GF-D8 (cell line): Measurements from ENCODE around the gene MLXIPL.
"Not testable (repeated sequence)": the region's sequence is repeated elsewhere in the genome, so short reads cannot be mapped to it uniquely, and the experiment has no call there.

Experiments
- DNase-seq: peaks from one replicate; lab custom pipeline; 2025; lab: John Stamatoyannopoulos, UW

MLXIPL gene

DNA sequence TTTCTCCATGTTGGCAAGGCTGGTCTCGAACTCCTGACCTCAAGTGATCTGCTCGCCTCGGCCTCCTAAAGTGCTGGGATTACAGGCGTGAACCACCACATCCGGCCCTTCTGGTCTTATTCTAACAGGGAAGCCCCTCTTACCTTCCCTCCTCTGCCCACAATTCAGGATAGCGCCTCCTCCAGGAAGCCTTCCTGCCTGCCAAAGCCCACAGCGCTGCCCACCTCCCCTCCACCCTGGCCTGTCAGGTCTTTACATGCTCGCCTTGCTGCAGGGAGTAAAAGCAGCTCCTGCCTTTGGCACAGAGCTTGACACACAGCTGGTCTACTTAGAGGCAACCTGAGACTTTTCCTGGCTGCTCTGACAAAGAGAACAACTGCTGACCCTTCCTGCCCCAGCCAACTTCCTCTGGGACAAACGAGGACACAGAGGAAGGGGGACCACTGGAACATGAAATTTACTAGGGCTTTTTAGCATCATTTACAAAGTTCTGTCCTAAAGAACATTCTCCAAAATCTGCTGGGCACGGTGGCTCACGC lies 13.2 kb downstream of the MLXIPL start:
- DNase-seq: no peak

DNA sequence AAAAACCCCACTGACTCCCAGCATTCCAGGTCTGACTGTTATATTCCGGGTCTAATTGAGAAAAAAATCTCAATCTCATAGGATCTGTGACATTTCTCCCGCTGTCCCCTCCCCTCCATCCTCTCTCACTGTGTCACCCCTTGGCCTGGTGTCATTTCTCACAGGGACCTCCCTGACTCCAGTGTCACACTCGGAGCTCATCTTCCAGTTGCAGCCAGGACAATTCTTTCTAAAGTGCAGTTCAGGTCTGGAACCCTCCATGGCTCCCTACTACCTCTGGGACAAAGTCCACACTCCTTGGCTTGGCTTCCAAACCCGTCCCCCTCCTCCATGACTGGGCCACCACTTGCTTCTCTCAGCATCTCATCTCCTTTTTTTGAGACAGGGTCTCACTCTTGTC lies 14.2 kb downstream of the MLXIPL start:
- DNase-seq: no peak

DNA sequence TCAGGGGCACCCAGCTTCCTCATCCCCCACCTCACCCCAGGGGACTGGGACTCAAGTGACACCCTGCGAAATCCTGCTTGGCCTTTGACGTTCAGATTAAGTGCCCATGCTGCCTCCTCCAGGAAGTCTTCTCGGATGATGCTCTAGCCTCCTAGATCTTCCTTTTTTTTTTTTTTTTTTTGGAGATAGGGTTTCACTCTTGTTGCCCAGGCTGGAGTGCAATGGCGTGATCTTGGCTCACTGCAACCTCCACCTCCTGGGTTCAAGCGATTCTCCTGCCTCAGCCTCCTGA lies 16.7 kb downstream of the MLXIPL start:
- not testable (repeated sequence) for DNase-seq

DNA sequence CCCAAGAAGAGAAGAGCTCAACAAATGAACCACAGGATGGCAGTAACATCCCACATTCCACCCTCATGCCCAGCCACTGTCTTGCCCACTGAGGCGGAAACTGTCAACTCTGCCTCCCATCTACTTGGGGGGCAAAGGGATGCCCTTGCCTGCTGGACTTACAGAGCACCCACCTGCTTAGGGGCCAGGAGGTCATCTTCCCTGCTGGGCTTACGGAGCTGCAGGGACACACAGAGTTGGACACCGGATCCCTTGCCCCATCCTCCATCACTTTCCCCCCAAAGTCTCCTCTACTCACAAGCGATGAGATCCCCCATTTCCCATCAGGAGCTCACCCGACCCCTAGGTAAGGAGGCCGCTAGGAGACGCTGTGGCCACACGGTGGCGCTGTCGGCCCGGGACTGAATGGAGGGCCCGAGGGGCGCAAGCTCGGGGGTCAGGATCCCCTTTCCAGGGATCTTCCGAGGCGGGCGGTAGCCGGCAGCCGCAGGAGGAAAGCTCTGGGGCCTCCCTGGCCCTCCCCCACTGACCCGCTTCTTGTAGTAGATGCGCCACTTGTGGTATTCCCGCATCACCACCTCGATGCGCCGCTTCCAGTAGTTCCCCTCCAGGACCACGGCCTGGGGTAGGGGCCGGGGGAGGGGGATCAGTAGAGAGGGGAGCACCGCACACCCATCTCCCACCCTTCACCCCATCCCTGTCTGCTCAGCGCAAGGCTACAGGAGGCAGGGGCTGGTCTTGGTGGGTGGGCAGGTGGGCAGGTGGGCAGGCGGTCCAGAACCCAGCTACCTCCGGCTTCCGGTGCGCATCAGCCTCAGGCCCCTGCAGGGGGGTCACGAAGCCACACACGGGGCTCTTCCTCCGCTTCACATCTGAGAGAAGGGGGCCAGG lies 17.3 kb downstream of the MLXIPL start:
- no peak for DNase-seq

DNA sequence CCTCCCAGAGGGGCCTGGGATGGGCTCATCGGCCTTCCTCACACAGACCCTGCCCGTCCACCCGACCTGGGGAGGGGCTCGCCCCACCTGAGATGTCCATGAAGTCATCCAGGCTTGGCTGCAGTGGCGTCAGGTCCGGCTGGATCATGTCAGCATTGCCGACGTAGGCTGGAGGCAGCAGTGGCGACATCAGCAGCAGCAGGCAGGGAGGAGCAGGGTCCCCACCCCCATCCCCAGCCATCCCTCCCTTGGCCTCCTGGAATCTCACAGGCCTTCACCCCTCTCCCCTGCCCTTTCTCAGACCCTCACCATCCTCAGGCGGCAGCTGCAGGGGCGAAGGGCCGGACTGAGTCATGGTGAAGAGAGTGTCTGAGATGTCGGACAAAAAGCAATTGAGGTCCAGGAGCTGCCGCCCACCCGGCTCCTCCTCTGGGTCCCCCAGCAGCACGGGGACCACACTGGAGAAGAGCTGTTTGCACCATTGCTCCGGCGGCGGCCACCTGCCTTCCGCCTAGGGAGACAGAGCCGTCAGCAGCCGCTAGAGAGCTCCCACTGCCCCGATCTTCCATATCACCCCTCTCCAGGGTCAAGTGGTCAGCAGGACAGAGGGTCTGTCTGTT lies 18.6 kb downstream of the MLXIPL start:
- no peak for DNase-seq

DNA sequence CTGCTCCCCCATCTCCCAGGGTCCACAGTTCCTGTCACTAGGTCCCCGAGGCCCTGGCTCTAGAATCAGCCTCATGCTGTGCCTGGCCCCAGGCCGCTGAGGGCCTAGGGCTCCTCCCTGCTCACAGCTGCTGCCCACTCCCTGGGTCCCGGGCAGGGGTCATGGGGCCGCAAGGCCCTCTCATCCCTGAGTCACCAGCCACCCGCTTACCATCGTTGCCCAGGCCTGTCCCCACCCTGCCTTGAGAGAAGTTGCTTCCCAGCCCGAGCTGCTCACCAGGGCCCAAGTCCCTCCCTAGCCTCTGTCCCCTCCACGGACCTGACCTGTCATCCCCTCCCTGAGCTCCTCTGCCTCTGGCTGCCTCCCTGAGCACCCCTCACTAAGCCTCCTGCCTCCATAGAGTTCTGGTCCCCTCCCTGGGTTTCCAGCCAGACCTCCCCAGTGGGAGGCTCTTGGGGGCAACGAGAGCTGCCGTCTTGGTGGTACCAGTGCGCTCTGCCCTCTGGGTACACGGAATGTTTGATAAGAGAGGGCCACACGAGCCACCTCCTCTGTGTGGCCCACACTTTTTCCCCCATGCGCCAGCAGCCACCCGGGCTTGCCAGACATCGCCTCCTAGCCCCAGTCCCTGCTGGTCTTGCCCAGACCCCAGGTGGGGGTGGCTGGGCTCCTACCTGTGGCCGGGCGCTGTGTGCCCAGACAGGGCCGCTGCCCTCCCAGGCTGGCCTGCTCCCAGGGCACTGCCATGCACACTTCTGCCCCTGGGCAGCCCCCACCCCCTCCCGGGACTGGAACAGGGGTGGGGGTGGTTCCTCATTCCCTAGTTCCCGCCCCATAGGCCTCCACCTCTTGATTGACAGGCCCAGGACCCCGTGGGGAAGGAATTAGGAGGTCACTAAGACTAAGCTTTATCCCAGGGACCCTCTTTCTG lies 21.3 kb downstream of the MLXIPL start:
- no peak for DNase-seq

DNA sequence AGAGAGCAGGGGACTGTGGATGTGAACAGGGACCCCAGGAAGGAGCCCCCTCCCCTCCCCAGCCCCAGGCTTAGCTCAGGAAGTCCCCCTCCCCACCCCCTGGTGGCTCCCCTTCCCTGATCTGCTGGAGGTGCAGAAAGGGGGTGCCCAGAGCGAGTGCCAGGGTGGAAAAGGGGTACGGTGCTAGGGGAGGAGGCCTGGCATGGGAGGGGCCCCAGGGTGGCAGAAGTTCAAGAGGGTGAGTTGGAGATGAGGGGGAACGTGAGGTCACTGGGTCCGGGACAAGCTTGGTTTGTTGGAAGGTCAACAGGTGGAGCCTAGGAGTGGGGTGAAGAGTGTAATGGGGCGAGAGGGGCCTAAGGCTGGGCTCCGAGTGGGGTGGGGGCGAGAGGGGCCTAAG lies 24.4 kb downstream of the MLXIPL start:
- no peak for DNase-seq

DNA sequence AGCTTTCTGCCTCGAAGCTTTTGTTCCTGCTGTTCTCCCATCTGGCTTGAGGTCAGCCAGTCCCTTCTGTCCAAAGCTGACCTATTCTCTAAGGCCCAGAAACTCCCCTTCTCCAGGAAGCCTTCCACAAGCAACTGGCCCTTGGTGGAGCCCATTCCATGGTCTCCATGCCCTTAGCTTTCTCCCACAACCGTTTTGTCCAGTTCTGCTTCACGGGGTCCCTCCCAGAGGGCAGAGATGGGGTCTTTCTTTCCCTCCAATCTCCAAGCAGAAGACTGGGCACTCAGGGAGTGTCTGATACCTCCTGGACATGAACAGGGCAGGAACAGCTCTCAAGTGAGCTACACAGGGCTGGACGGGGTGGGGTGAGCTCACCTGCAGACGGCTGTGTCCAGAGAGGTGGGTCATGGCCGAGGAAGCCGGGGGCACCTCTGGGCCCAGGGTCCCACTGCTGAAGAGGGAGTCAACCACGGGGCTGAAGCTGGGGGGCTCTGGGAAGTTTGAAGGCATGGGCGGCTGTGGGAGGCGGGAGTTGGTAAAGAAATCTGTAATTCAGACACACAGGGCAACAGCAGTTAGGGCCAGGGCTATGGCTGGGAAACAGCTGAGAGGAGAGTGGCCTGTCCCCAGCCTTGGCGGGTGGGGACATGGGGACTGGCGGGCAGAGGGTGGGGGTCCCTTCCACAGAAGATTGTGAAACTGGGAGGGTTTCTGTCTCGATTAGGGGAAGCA lies 25.0 kb downstream of the MLXIPL start:
- DNase-seq: no peak

DNA sequence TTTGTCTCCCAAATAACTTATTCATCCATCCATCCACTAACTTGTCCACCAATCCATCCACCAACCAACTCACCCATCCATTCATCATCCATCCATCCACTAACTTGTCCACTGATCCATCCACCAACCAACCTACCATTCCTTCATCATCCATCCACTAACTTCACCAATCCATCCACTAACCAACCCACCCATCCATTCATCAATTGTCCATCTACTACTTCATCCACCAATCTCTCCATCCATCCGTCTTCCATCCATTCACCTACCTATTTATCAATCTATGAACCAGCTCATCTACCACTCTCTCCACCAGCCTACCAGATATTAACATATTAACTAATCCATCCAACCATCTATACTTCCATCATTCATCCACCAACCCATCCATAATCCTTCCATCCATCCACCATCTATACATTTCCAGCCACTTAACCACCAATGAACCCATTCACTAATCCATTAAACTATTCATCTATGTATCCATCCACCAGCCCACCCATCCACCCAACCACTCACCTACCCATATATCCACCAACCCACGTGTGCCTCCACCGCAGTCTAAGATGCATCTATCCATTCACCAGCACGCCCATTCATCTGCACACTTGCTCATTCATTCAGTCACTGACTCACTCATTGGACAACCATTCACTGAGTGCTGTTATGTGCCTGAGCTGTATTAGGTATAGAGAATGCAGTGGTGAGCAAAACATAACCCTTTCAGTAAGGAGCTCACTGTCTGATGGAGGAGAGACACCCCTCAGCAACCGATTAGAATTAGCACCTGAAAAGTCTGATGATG lies 26.1 kb downstream of the MLXIPL start:
- DNase-seq: no peak

DNA sequence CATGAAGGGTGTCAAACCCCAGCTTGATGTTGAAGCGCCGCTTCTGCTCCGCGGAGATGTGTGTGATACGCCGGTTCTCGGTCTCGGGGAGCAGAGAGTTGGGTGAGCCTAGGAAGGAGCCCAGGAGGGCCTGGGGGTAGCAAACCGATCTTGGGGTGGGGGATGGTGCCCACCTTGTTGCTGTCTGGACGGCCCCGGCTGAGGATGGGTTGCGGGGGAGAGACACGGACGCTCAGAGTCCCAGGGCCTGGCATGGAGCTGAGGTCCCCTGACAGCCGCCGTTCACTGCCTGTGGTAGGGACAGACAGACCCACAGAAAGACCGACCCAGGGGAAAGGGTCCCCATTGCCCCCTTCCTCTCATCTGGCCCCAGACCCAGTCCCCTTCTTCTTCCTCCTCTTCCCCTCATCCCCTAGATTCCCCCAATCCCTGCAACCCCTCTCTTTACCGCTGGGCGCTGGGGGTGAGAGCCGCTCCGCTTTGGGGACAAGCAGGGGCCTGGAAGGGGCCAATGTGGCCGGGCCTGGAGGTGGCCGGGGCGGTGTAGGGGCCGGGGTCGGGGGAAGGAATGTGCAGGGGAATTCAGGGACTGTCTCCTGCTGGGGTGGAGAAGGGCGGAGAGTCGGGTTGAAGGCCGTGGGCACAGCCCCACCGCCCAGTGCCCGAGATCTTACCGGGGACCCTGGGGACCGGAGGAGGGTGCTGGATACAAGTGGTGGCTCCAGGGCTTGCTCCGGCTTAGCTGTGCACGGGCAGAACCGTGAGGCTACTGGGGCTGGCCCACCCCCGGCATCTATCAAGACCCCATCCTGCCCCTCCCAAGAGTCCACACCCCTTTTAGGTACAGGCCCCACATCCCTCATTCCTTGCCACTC lies 27.9 kb downstream of the MLXIPL start:
- DNase-seq: no peak

DNA sequence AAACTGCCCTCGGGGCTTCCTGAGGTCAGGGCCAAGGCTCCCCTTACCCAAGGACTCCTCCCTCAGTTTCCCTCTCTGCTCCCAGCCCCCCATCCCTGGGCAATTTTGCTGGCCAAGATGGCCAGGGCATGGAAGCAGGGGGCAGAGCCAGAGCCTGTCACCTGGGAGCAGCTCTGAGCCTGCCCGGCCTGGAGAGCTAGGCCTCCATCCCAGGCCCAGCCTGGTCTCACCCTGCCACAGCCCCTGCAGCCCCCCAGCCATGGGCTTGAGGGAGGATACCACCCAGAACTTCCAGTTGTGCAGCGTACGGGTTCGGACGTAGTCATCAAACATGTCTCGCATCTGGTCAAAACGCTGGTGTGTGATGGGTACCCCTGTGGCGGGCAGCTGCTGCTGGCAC lies 29.0 kb downstream of the MLXIPL start:
- no peak for DNase-seq

DNA sequence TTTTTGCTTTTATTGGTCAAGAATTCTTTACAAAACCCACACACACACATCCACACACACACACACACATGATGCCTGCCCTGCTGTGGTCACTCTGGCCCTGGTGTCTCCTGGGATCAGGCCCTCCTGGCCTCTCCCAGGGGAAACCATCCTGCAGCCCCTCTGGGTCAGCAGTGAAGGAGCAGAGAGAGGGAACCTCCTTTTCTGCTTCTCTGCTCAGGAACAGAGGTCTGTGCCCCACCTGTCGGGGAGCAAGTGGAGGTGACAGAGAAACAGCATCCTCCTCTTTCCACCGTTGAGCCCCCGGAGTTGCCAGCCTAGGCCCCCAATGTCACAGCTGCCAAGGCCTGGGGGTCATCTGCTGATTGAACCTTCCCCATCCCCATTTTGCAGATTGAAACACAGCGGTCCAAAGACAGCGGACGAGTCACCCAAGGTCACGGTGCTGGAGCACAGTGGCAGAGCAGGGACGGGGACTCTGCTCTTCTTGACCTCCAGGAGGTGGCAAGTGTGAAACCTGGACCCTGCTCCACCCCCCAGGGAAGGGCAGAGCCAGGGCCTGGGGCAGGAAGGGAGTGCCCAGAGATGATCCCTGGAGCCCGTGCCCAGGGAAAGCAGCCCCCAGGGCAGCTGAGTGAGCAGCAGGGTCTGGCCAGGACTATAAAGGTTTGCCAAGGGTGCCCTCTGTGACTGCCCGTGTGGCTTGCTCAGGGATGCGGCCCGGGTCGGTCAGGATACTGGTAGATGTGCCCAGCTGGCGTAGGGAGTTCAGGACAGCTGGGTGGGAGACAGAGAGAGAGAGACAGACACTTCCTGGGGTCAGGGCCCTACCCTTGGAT lies 30.9 kb downstream of the MLXIPL start:
- no peak for DNase-seq

DNA sequence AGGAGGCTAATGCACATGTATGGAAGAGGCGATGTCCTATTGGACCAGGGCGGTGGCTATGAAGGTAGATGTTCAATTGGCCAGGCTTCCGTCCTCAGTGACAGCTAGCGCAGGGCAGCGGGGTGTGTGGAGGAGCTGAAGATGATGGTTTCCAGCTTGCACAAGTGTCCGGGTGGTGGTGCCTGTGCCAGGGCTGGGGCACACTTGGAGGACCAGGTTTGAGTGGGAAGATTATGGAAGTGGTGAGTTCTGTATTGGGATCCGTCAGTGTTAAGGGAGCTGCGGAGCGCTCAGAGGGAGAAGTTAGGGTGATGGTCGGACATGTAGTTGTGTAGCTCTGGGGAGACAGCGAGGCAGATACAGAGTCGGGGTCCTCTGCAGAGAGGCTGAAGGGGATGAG lies 37.4 kb downstream of the MLXIPL start:
- DNase-seq: no peak

DNA sequence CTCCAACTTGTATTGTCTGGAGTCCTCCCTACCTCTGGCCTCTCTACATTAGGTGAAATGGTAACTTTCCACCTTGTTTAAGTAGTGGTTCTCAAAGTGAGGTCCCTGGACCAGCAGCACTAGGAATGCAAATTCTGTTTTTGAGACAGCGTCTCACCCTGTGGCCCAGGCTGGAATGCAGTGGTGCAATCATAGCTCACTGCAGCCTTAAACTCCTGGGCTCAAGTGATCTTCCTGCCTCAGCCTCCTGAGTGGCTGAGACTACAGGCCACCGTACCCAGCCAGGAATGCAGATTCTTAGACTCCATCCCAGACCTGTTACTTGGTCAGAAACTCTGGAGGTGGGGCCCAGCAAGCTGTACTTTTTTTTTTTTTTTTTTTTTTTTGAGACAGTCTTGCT lies 39.1 kb downstream of the MLXIPL start:
- no peak for DNase-seq

DNA sequence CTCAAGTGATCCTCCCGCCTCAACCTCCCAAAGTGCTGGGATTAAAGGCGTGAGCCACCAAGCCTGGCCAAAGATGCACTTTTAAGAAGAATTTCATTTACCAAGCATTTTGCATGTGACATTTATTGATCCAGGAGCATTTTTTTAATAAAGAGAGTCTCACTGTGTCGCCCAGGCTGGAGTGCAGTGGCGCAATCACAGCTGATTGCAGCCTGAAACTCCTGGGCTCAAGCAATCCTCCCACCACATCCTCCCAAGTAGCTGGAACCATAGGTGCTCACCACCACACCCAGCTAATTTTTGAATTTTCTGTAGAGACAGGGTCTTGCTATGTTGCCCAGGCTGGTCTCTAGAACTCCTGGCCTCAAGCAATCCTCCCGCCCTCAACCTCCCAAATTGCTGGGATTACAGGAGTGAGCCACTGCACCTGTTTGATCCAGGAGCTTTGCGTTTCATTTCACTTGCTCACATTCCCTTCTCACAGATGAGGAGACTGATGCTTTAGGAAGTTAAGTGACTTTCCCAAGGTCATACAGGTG lies 41.6 kb downstream of the MLXIPL start:
- no peak for DNase-seq

DNA sequence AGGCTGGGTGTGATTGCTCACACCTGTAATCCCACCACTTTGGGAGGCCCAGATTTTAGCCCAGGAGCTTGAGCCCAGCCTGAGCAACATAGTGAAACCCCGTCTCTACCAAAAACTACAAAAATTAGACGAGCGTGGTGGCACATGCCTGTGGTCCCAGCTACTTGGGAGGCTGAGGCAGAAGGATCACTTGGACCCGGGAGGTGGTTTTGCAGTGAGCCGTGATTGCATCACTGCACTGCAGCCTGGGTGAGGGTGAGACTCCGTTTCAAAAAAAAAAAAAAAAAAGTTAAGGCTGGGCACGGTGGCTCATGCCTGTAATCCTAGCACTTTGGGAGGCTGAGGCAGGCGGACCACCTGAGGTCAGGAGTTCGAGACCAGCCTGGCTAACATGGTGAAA lies 43.3 kb downstream of the MLXIPL start:
- DNase-seq: not testable (repeated sequence)

DNA sequence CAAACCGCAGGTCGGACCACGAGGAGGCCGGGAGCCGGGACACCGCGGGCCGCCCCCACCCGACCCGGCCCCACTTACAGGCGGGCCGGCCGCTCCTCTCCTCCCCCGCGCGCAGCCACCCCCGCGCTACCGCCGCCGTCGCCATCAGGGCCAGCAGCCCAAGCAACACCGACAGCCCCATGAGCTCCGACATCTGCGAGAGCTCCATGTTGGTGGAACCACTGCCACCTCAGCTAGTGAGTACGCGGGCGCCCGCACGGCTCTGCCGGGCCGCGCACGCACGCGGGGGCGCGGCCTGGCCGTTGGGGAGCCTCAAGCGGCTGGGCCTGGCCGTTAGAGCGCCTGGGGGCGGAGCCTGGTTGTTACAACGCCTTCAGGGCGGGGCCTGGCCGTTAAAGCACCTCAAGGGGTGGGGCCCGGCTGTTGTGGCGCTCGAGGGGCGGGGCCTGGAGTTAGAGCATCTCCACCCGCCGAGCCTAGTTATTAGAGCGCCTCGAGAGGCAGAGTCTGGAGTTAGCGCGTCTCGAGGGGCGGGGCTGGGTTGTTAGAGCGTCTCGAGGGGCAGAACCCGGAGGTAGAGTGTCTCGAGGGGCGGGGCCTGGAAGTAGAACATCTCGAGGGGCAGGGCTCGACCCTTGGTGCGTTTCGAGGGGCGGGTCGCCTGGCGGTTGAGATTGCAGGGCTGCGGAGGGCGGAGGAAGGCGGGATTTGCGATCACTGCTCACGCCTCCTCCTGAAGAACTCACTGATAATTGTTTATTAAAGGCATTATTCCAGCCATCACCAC lies 45.8 kb downstream of the MLXIPL start, which contains the start of gene TBL2:
Gene TBL2 (minus strand): TSS at position 238 of the 787 bp plus-strand sequence. CDS start 30 bp downstream, at position 208.
- DNase-seq: peak; percentile 98
